ENCODE measurements around the gene PRKCE.

GRCh38 chr2:45669032-45669486, 17.6 kb downstream of the PRKCE start:
- TF ChIP-seq EZH2 (IDR thresholded peaks at IDR 0.05), result no peak
- TF ChIP-seq CTCF (IDR thresholded peaks at IDR 0.05 in 2 of 3, conservative IDR thresholded peaks at IDR 0.05 in 1 of 3; ENCODE audit: borderline replicate concordance in 1 of 3, insufficient read depth in 1 of 3, low read depth in 2 of 3, low read length in 2 of 3), result no peak
- TF ChIP-seq POLR2A (IDR thresholded peaks at IDR 0.05; ENCODE audit: borderline replicate concordance, extremely low read depth, insufficient read depth, insufficient read length), result no peak
- no peak for TF ChIP-seq CBX3 (IDR thresholded peaks at IDR 0.05; ENCODE audit: low read depth)
- TF ChIP-seq EZH2phosphoT487 (IDR thresholded peaks at IDR 0.05; ENCODE audit: borderline replicate concordance), result no peak
- TF ChIP-seq ELF1 (IDR thresholded peaks at IDR 0.05; ENCODE audit: borderline replicate concordance, low read depth), result no peak
